Glutamatergic neuron (in vitro differentiated cells): ENCODE data around the gene CTH. TPM values are rescaled to one million over a fixed set of nuclear protein-coding genes. Genes with fewer than 3 reads are reported as not detected.
"Not testable (repeated sequence)": the region's sequence is repeated elsewhere in the genome, so short reads cannot be mapped to it uniquely, and the experiment has no call there.

ENCODE experiments used
- DNase-seq: peaks from one replicate; pipeline ENCODE4 v3.0.0; 2022
- H3K27ac Mint-ChIP-seq: one replicate; pipeline ENCODE4 v1.8.0; 2020; ENCODE audit warnings: mild to moderate bottlenecking, mixed read lengths, inconsistent platforms; ENCODE audit not compliant: unreplicated experiment
- H3K27me3 Mint-ChIP-seq: one replicate; pipeline ENCODE4 v1.8.0; 2020; ENCODE audit warnings: mild to moderate bottlenecking, moderate library complexity, mixed read lengths, inconsistent platforms; ENCODE audit not compliant: unreplicated experiment
- H3K36me3 Mint-ChIP-seq: one replicate; pipeline ENCODE4 v1.8.0; 2020; ENCODE audit warnings: mild to moderate bottlenecking, mixed read lengths, inconsistent platforms; ENCODE audit not compliant: unreplicated experiment
- H3K4me1 Mint-ChIP-seq: one replicate; pipeline ENCODE4 v1.8.0; 2020; ENCODE audit warnings: mild to moderate bottlenecking, low read depth, mixed read lengths, inconsistent platforms; ENCODE audit not compliant: unreplicated experiment
- H3K4me3 Mint-ChIP-seq: one replicate; pipeline ENCODE4 v1.8.0; 2020; ENCODE audit warnings: mild to moderate bottlenecking, mixed read lengths, inconsistent platforms; ENCODE audit not compliant: unreplicated experiment
- H3K9me3 Mint-ChIP-seq: one replicate; pipeline ENCODE4 v1.8.0; 2020; ENCODE audit warnings: mild to moderate bottlenecking, moderate library complexity, mixed read lengths, inconsistent platforms; ENCODE audit not compliant: unreplicated experiment
- CTCF ChIP-seq: fragments of 200-600 bp; sonication (generic); IDR thresholded peaks from one replicate; pipeline ENCODE4 v1.5.0; 2021; ENCODE audit not compliant: partially characterized antibody, unreplicated experiment
- total RNA-seq: library from RNA; stranded (reverse); fragmentation: NEBNext Ultra II Directional; extraction: Animal tissue kit (Norgen Biotek cat#: 25700); gene quantifications from one replicate; pipeline ENCODE4 v1.2.1, GENCODE V29; 2021; ENCODE audit not compliant: unreplicated experiment

The CTH gene
- total RNA-seq, 1 donor from 2014 or later = 7.3 TPM

- Mint-ChIP-seq H3K9me3 (no peaks in the 10 kb centered on the region), H3K27me3 (peaks cover 3% of the 10 kb centered on the region), H3K4me1 (no peaks in the 10 kb centered on the region), H3K4me3 (no peak overlapping the region), H3K27ac (no peak overlapping the region), H3K36me3 (no peaks in the 10 kb centered on the region)
- no peak for TF ChIP-seq CTCF
- no peak for DNase-seq
These were observed 44.2 kb downstream of the CTH start for GRCh38 chr1:70455291-70455690.

- Mint-ChIP-seq H3K36me3 (no peaks in the 10 kb centered on the region), H3K27ac (no peak overlapping the region), H3K27me3 (peaks cover 3% of the 10 kb centered on the region), H3K4me1 (peaks cover 2% of the 10 kb centered on the region), H3K9me3 (no peaks in the 10 kb centered on the region), H3K4me3 (no peak overlapping the region)
- DNase-seq = no peak
- no peak for TF ChIP-seq CTCF
These were observed 47.1 kb downstream of the CTH start for GRCh38 chr1:70458131-70458530.

GRCh38 chr1:70459496-70460225 is 48.6 kb downstream of the CTH start:
- H3K4me1 Mint-ChIP-seq = peaks cover 2% of the 10 kb centered on the region
- no peak for DNase-seq
- no peak for TF ChIP-seq CTCF
- peaks cover 4% of the 10 kb centered on the region for H3K36me3 Mint-ChIP-seq
- peaks cover 3% of the 10 kb centered on the region for H3K27me3 Mint-ChIP-seq
- H3K4me3 Mint-ChIP-seq = no peak overlapping the region
- no peaks in the 10 kb centered on the region for H3K9me3 Mint-ChIP-seq
- H3K27ac Mint-ChIP-seq = no peak overlapping the region

GRCh38 chr1:70460740-70461713 is 50.0 kb downstream of the CTH start:
- H3K4me1 Mint-ChIP-seq = not testable (repeated sequence)

GRCh38 chr1:70462611-70463010 is 51.5 kb downstream of the CTH start:
- no peak for DNase-seq
- Mint-ChIP-seq H3K4me3 (no peak overlapping the region), H3K36me3 (peaks cover 4% of the 10 kb centered on the region), H3K27ac (no peak overlapping the region), H3K9me3 (no peaks in the 10 kb centered on the region), H3K4me1 (peaks cover 2% of the 10 kb centered on the region), H3K27me3 (peaks cover 3% of the 10 kb centered on the region)
- TF ChIP-seq CTCF = no peak

More at GRCh38 chr1:70460740-70461713, 50.0 kb downstream of the CTH start:
- not testable (repeated sequence) for H3K27ac Mint-ChIP-seq, DNase-seq, H3K4me3 Mint-ChIP-seq, H3K9me3 Mint-ChIP-seq, H3K36me3 Mint-ChIP-seq, H3K27me3 Mint-ChIP-seq
